HFF-Myc (cell line): ENCODE measurements around the gene TMEM134.
"Not testable (repeated sequence)": the region's sequence is repeated elsewhere in the genome, so short reads cannot be mapped to it uniquely, and the experiment has no call there.

Experiments
- DNase-seq: peaks from one replicate; pipeline ENCODE4 v3.0.0-alpha.2; 2011; ENCODE audit warnings: low read depth; ENCODE audit errors: extremely low read depth
- H3K4me3 ChIP-seq: replicated peaks from 2 replicates; pipeline ENCODE4 v1.5.1; 2011; ENCODE audit warnings: low read depth, mild to moderate bottlenecking, control low read depth, low read length
- TF ChIP-seq, protein P1 (sequence below): IDR thresholded peaks from 2 replicates; pipeline ENCODE4 v1.5.1; 2012; ENCODE audit warnings: mild to moderate bottlenecking, low read depth, low read length, control low read depth; ENCODE audit errors: missing control alignments

TMEM134 gene

DNA sequence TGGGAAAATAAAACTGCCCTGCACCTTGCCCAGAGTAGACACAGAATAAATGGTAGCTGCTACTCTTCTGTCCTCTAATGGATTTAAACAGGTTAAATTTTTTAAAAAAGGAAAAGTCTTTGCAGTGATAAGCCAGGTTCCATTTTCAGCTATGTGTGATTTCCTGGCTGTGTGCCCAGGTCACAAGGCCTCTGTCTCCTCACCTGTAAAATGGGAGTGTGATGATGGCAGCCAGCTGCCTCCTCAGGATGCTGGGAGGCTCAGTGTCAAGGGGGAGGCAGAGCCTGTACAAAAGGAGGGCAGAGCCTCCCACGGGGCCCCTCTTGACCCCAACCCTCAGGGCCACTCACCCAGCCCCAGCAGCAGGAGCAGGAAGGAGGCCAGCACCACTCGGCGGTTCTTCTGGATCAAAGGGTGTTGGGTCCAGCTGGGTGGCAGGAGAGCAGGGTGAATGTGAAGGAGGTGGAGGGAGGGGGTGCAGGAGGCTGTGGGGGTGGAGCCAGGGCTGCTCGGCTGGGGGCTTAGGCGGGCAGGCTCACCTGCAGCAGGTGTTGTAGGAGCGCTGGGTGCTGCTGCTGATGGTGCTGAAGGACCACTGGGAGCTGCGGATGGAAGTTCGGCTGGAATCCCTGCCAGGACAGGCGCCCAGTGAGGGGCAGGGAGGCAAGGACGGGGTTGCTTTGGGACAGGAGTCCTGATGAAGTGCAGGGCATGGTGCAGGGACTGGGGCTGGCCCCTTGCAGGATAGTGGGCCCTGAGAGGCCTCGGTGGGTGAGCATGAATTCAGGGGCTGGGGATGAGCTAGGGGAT is 1.9 kb downstream of the TMEM134 start:
- no peak for DNase-seq
- TF ChIP-seq, protein P1, sequence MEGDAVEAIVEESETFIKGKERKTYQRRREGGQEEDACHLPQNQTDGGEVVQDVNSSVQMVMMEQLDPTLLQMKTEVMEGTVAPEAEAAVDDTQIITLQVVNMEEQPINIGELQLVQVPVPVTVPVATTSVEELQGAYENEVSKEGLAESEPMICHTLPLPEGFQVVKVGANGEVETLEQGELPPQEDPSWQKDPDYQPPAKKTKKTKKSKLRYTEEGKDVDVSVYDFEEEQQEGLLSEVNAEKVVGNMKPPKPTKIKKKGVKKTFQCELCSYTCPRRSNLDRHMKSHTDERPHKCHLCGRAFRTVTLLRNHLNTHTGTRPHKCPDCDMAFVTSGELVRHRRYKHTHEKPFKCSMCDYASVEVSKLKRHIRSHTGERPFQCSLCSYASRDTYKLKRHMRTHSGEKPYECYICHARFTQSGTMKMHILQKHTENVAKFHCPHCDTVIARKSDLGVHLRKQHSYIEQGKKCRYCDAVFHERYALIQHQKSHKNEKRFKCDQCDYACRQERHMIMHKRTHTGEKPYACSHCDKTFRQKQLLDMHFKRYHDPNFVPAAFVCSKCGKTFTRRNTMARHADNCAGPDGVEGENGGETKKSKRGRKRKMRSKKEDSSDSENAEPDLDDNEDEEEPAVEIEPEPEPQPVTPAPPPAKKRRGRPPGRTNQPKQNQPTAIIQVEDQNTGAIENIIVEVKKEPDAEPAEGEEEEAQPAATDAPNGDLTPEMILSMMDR, result no peak
- no peak overlapping the region for H3K4me3 ChIP-seq

DNA sequence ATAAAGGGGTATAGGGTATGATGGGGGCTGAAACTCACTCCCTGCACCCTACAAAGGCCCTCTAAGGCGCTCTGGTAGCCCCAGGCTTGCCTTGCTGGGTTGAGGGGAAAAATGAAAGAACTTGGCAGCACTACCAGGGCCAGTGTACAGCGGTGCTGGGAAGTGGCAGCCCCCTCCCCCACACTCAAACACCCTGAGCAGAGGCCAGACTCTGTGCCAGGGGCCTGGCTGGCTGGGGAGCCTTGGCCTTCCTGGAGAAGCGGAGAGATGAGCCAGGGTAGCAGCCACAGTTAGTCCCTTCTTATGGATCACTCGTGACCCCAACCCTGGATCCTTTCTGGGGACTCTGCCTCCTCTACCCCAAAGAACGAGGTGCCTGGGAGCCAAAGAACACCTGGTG is 2.7 kb downstream of the TMEM134 start:
- no peak for DNase-seq
- no peak overlapping the region for H3K4me3 ChIP-seq
- TF ChIP-seq, protein P1, result no peak

DNA sequence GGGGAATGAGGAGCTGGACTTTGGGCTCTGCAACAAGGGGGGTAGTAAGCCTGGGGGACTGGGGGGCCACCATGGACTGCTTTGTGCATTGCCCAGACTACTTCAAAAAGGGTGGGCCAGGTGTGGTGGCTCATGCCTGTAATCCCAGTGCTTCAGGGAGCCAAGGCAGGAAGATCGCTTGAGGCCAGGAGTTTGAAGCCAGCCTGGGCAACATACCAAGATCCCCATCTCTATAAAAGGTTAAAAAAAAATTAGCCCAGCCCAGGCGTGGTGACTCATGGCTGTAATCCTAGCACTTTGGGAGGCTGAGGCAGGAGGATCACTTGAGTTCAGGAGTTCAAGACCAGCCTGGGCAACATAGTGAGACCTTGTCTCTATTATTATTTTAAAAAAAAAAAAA is 3.5 kb downstream of the TMEM134 start:
- not testable (repeated sequence) for DNase-seq
- H3K4me3 ChIP-seq, result peak overlapping the region; percentile 51

DNA sequence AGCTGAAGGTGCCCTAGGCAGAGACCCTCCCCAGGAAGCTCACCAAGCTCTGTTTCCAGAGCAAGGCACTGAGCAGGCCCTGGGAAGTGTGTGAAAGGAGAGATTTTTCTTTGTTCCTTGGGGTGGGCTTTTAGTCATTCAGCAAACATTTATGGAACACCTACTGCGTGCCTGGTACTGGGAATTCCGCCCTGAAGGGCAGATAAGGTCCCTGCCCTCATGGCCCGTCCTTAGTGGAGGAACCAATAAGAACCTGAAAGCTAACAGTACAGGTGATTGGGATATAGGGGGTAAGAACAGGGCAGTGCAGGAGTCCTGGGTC is 3.9 kb downstream of the TMEM134 start:
- no peak for DNase-seq
- H3K4me3 ChIP-seq, result peak overlapping the region; percentile 51
- TF ChIP-seq, protein P1, result no peak

DNA sequence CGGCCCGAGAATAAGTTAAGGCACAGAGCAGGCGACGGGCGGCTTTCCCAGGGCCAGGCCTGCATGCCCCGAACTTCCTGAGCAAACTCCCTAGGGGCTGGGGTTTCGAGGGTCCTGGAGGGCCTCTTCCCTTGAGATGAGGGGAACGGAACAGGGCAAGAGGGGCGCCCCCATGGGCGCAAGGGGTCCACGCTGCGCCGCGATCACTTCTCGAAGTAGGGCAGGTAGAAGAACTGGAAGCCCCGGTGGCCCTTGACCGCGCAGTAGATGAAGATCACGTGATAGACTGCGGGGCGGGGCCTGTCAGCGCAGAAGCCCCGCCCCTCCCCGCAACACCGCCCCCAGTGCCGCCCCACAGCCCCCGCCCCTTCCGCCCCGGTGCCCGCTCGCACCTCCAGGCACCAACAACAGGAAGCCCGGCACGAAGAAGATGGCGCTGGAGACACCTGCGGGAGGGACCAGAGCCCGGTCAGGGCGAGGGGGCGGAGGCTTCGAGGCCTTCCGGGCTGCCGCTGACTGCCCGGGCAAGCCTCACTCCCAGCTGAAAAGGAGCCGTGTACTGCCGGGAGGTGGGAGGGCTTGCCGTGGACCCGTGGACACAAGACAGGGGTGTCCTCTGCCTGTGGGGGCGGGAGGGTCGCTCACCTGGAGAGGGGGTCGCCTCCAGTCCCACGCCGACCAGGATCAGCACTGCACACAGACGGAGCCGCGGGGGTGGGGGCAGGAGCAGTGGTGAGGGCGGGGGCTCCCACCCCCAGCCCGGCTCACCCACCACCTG is 4.5 kb downstream of the TMEM134 start:
- no peak for DNase-seq
- TF ChIP-seq, protein P1, result no peak

DNA sequence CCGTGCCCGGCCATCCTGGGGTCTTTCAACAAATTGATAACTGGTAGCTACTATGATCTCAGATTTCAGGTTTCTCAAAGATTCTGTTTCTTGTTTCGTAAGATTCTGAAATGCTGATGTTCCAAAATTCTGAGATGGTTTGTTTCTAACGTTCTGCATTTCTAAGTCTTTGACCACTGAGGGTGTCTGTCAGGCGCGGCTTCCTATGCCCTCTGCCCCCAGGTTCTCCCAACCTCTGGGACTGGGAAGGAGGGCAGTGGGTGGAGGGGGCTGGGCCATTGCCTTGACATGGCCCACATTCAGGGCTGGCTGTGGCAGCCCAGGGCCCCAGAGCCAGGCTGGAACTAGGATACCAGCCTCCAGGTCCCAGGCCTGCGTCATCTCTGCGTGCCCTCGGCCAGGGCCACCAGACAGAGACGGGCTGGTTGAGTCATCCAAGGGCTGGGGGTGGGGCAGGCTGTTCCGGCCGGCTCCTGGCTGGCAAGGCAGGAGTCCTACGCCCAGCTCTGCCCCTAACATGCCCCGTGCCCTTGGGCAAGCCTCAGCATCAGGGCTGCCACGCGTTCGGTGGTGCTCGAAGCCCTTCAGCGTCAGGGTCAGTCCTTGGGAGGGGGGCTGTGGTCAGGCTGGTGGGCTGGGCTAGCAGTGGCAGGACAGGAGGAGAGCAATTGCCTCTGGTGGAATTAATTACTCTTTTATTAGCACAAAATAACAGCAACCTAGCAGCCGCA is 5.2 kb downstream of the TMEM134 start:
- no peak for DNase-seq
- TF ChIP-seq, protein P1, result no peak
- H3K4me3 ChIP-seq, result peak overlapping the region; percentile 51; the same call in 1 of the 2 replicates

More for the DNA sequence above, 4.5 kb downstream of the TMEM134 start:
- peak overlapping the region; percentile 51 for H3K4me3 ChIP-seq

DNA sequence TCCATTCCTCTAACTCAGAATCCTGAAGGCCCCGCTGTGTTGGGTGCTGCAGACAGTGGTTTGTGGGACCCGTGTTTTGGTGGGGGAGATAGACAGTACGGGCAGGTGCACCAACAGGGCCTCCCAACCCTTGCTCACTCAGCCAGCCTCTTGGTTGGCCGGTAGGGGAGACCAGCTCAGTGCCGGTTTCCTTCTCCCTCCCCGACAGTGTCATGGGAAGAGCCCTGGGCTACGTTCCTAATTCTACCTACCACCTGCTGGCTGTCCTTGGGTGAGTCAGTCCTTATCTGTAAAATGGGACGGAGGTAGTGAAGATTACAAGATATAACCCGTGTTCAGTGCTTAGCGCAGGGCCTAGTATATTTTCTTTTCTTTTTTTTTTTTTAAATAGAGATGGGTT is 5.9 kb downstream of the TMEM134 start:
- TF ChIP-seq, protein P1, result no peak
- H3K4me3 ChIP-seq, result no peak overlapping the region
- no peak for DNase-seq
